Measurements from ENCODE around the gene CUL4B. TPM values are rescaled to one million over a fixed set of nuclear protein-coding genes. Genes with fewer than 3 reads are reported as not detected.

Gene CUL4B
- total RNA-seq, 1 experiment from 2014 or later, result 99.8 TPM

DNA sequence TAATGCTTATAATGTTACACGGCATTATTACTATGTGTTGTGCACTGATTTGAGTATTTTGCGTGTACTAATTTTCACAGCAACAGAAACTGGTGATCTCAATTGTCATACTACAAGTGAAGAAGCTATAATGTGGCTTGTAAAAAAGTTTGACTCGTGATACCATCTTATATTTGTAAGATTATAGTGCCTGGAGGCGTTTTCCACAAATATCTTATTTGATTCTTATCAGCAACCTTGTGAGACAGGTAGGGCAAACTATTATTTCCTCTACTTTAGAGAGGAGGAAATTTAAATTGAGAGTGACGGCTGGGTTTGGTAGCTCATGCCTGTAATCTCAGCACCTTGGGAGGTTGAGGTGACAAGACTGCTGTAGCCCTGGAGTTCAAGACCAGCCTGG lies 4.5 kb downstream of the CUL4B start:
- POLR2A ChIA-PET, result no interaction called here
- ATAC-seq, result no peak
- Histone ChIP-seq H3K27ac (ENCODE audit: low read length) (no peak overlapping the region), H3K4me1 (ENCODE audit: control insufficient read depth, insufficient read depth, low read length) (peaks cover 8% of the 10 kb centered on the region), H3K36me3 (ENCODE audit: control insufficient read depth, insufficient read depth, low read length) (peaks cover 17% of the 10 kb centered on the region; the same call in 1 of the 2 replicates), H3K27me3 (ENCODE audit: control insufficient read depth, insufficient read depth, low read length) (no peaks in the 10 kb centered on the region), H3K9me3 (ENCODE audit: control insufficient read depth, insufficient read depth, low read depth, low read length) (no peaks in the 10 kb centered on the region), H3K4me3 (ENCODE audit: low read depth in 2 of 2, low read length in 2 of 2) (no peak overlapping the region)
- in situ Hi-C loops (cut with HindIII; ENCODE audit: low pct_unique_long_range_greater_than_20kb, low sequenced_read_pairs), result no loop called here
- intact Hi-C loops (cut with micrococcal nuclease; ENCODE audit: unreplicated experiment), result no loop called here
- CTCF ChIA-PET, result no interaction called here
- DNase-seq (ENCODE audit: low read depth, low spot score), result no peak
- BruUV-seq (replicated peaks), result no TSS peak
- TF ChIP-seq SIN3A (IDR thresholded peaks at IDR 0.05; ENCODE audit: borderline replicate concordance, insufficient read depth, low read depth, low read length) (no peak), TCF7L2 (IDR thresholded peaks at IDR 0.05; ENCODE audit: low read depth, low read length) (no peak), POLR2AphosphoS5 (IDR thresholded peaks at IDR 0.05; ENCODE audit: low read depth, low read length) (no peak)
- TF ChIP-seq, protein P1, sequence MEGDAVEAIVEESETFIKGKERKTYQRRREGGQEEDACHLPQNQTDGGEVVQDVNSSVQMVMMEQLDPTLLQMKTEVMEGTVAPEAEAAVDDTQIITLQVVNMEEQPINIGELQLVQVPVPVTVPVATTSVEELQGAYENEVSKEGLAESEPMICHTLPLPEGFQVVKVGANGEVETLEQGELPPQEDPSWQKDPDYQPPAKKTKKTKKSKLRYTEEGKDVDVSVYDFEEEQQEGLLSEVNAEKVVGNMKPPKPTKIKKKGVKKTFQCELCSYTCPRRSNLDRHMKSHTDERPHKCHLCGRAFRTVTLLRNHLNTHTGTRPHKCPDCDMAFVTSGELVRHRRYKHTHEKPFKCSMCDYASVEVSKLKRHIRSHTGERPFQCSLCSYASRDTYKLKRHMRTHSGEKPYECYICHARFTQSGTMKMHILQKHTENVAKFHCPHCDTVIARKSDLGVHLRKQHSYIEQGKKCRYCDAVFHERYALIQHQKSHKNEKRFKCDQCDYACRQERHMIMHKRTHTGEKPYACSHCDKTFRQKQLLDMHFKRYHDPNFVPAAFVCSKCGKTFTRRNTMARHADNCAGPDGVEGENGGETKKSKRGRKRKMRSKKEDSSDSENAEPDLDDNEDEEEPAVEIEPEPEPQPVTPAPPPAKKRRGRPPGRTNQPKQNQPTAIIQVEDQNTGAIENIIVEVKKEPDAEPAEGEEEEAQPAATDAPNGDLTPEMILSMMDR (IDR thresholded peaks at IDR 0.05), result no peak
- TF ChIP-seq, protein P2, sequence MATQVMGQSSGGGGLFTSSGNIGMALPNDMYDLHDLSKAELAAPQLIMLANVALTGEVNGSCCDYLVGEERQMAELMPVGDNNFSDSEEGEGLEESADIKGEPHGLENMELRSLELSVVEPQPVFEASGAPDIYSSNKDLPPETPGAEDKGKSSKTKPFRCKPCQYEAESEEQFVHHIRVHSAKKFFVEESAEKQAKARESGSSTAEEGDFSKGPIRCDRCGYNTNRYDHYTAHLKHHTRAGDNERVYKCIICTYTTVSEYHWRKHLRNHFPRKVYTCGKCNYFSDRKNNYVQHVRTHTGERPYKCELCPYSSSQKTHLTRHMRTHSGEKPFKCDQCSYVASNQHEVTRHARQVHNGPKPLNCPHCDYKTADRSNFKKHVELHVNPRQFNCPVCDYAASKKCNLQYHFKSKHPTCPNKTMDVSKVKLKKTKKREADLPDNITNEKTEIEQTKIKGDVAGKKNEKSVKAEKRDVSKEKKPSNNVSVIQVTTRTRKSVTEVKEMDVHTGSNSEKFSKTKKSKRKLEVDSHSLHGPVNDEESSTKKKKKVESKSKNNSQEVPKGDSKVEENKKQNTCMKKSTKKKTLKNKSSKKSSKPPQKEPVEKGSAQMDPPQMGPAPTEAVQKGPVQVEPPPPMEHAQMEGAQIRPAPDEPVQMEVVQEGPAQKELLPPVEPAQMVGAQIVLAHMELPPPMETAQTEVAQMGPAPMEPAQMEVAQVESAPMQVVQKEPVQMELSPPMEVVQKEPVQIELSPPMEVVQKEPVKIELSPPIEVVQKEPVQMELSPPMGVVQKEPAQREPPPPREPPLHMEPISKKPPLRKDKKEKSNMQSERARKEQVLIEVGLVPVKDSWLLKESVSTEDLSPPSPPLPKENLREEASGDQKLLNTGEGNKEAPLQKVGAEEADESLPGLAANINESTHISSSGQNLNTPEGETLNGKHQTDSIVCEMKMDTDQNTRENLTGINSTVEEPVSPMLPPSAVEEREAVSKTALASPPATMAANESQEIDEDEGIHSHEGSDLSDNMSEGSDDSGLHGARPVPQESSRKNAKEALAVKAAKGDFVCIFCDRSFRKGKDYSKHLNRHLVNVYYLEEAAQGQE (IDR thresholded peaks at IDR 0.05; ENCODE audit: insufficient read depth in 1 of 2, low read depth in 2 of 2, low read length in 1 of 2), result no peak

DNA sequence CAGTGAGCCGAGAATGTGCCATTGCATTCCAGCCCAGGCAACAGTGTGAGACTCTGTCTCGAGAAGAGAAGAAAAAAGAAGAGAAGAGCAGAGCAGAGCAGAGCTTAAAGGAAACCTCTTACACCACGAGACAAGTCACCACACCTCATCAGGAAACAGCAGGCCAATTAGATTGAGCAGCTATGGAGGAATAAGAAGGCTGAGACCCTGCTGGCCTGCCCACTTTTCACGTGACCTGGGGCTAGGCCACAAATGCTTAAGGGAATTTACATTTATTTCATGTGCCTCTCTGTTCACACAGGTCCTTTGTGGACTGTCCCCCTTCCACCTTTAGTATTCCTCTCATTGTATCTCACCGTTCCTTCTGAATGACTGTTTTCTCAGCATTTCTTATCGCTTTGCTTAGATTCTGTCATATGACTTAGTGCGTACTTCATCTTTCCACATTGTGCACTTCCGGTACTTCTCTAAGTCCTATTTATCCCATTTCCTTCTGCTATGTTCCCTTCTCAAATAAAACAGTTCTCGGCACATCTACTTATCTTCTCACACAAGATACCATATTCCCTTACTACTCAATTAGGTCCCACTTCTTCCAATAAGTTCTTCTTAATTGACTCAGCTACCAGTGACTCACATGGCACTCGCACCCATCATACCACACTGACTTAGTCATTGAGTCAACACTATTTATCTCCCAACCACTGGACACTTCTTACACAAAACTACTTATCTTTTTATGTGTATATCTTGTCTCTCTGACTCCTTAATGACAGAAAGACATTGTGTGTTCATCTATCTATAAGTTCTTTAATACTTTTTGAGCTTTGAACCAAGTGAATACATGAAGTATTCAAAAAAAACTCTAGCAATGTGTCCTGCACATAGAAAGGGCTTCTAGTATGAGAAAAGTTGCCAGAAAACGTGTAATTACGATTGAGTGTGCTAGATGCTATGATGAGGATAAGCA lies 11.0 kb downstream of the CUL4B start:
- no peaks in the 10 kb centered on the region for H3K27me3 ChIP-seq (ENCODE audit: control insufficient read depth, insufficient read depth, low read length)
- CTCF ChIA-PET, result no interaction called here
- H3K4me3 ChIP-seq (ENCODE audit: low read depth in 2 of 2, low read length in 2 of 2), result peak overlapping the region in 1 of 2 experiments; percentile 14; a peak in 2 of 4 replicates
- TF ChIP-seq, protein P1 (IDR thresholded peaks at IDR 0.05), result no peak
- TF ChIP-seq TCF7L2 (IDR thresholded peaks at IDR 0.05; ENCODE audit: low read depth, low read length) (no peak), POLR2AphosphoS5 (IDR thresholded peaks at IDR 0.05; ENCODE audit: low read depth, low read length) (no peak), SIN3A (IDR thresholded peaks at IDR 0.05; ENCODE audit: borderline replicate concordance, insufficient read depth, low read depth, low read length) (no peak)
- TF ChIP-seq, protein P2 (IDR thresholded peaks at IDR 0.05; ENCODE audit: insufficient read depth in 1 of 2, low read depth in 2 of 2, low read length in 1 of 2), result no peak
- H3K27ac ChIP-seq (ENCODE audit: low read length), result peak overlapping the region; percentile 93
- peaks cover 29% of the 10 kb centered on the region for H3K4me1 ChIP-seq (ENCODE audit: control insufficient read depth, insufficient read depth, low read length)
- in situ Hi-C loops (cut with HindIII; ENCODE audit: low pct_unique_long_range_greater_than_20kb, low sequenced_read_pairs), result no loop called here
- BruUV-seq (replicated peaks), result no TSS peak
- ATAC-seq (peak; percentile 98), DNase-seq (ENCODE audit: low read depth, low spot score) (peak; percentile 87)
- H3K36me3 ChIP-seq (ENCODE audit: control insufficient read depth, insufficient read depth, low read length), result peaks cover 11% of the 10 kb centered on the region; the same call in 1 of the 2 replicates
- intact Hi-C loops (cut with micrococcal nuclease; ENCODE audit: unreplicated experiment), result no loop called here
- no peaks in the 10 kb centered on the region for H3K9me3 ChIP-seq (ENCODE audit: control insufficient read depth, insufficient read depth, low read depth, low read length)
- POLR2A ChIA-PET, result interaction anchor here (0.5 to 1.1 kb wide), 2 partner anchors 12 to 223 kb away, joined by 5 read pairs; no protein-coding TSS in a partner anchor
